ENCODE data around the gene ADGRV1.

DNA sequence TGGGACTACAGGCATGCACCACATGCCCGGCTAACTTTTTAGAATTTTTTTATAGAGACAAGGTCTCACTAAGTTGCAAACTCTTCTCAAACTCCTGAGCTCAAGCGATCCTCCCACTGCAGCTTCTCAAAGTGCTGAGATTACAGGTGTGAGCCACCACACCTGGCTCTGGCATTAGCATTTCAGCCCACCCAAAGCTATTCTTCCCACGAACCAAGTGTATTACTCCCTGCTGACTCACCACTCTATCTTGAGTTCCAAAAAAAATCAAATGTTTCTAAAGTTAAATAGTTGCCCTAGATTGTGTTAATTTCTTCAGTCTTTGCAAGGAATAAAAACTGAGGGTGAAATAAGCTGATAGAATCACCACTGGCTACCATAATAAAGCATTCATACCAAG is 619.0 kb downstream of the ADGRV1 start:
- TF ChIP-seq YY1 (IDR thresholded peaks at IDR 0.05; ENCODE audit: low read depth) (no peak), EP300 (IDR thresholded peaks at IDR 0.05; ENCODE audit: borderline replicate concordance) (no peak), CREB1 (IDR thresholded peaks at IDR 0.05; ENCODE audit: low read depth) (no peak), NFIC (IDR thresholded peaks at IDR 0.05) (no peak), MAX (IDR thresholded peaks at IDR 0.05) (no peak), RAD21 (IDR thresholded peaks at IDR 0.05; ENCODE audit: low read depth) (no peak), TCF12 (IDR thresholded peaks at IDR 0.05; ENCODE audit: low read depth) (no peak), CEBPB (IDR thresholded peaks at IDR 0.05) (no peak), FOXM1 (IDR thresholded peaks at IDR 0.05; ENCODE audit: borderline replicate concordance, low read depth) (no peak), ZBTB7A (IDR thresholded peaks at IDR 0.05; ENCODE audit: low read depth) (no peak), TEAD4 (IDR thresholded peaks at IDR 0.05) (no peak), EGR1 (IDR thresholded peaks at IDR 0.05) (no peak), TAF1 (IDR thresholded peaks at IDR 0.05; ENCODE audit: low read depth) (no peak)
- TF ChIP-seq, protein P1, sequence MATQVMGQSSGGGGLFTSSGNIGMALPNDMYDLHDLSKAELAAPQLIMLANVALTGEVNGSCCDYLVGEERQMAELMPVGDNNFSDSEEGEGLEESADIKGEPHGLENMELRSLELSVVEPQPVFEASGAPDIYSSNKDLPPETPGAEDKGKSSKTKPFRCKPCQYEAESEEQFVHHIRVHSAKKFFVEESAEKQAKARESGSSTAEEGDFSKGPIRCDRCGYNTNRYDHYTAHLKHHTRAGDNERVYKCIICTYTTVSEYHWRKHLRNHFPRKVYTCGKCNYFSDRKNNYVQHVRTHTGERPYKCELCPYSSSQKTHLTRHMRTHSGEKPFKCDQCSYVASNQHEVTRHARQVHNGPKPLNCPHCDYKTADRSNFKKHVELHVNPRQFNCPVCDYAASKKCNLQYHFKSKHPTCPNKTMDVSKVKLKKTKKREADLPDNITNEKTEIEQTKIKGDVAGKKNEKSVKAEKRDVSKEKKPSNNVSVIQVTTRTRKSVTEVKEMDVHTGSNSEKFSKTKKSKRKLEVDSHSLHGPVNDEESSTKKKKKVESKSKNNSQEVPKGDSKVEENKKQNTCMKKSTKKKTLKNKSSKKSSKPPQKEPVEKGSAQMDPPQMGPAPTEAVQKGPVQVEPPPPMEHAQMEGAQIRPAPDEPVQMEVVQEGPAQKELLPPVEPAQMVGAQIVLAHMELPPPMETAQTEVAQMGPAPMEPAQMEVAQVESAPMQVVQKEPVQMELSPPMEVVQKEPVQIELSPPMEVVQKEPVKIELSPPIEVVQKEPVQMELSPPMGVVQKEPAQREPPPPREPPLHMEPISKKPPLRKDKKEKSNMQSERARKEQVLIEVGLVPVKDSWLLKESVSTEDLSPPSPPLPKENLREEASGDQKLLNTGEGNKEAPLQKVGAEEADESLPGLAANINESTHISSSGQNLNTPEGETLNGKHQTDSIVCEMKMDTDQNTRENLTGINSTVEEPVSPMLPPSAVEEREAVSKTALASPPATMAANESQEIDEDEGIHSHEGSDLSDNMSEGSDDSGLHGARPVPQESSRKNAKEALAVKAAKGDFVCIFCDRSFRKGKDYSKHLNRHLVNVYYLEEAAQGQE (IDR thresholded peaks at IDR 0.05; ENCODE audit: low read depth): no peak
